DND-41 (cell line): Measurements from ENCODE around the gene L3MBTL3.

ENCODE experiments used
- CTCF ChIP-seq: IDR thresholded peaks from 2 replicates; pipeline ENCODE4 v1.5.1; 2012; ENCODE audit warnings: borderline replicate concordance, low read length, moderate library complexity, mild to moderate bottlenecking; ENCODE audit not compliant: poor library complexity, severe bottlenecking; ENCODE audit errors: extremely low read depth
- EZH2 ChIP-seq: IDR thresholded peaks from 3 replicates; pipeline ENCODE4 v1.6.1; 2012; ENCODE audit warnings: borderline replicate concordance, low read depth, mild to moderate bottlenecking, moderate library complexity, low read length, inconsistent platforms; ENCODE audit not compliant: severe bottlenecking

- TF ChIP-seq CTCF (no peak), EZH2 (no peak)
Observed at GRCh38 chr6:130026859-130027258, 8.5 kb downstream of the L3MBTL3 start.
